Activated CD4-positive, alpha-beta T cell treated with anti-CD3 and anti-CD28 coated beads, Interleukin-2, Interleukin-6, amounts not matched to agents 100 ng/mL and 50 ng/mL, durations not matched to agents 16 hours and 8 hours (primary cell): Measurements from ENCODE around the gene NAV2.

ENCODE experiments used
- DNase-seq: peaks from one replicate; pipeline ENCODE4 v3.0.0-alpha.2; 2020

Gene NAV2

DNA sequence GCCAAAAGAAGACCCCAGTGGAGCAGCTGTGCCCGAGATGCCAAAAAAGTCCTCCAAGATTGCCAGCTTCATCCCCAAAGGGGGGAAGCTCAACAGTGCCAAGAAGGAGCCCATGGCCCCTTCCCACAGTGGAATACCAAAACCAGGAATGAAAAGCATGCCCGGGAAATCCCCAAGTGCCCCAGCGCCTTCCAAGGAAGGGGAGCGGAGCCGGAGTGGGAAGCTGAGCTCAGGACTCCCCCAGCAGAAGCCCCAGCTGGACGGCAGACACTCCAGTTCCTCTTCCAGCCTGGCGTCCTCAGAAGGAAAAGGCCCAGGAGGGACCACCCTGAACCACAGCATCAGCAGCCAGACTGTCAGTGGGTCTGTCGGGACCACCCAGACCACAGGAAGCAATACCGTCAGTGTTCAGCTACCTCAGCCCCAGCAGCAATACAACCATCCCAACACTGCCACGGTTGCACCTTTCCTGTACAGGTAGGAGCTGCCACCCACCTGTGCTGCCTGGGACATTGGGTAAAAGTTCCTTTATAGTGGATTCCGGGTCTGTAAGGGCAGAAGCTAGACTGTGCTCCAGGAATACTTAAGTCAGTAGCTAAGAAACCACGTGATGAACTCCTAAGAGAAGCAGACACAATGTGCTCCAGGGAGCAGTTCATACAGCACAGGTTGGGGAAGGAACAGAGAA is 221.3 kb downstream of the NAV2 start:
- DNase-seq = no peak

- no peak for DNase-seq
Measured at GRCh38 chr11:19934828-19935259, 222.2 kb downstream of the NAV2 start.

DNA sequence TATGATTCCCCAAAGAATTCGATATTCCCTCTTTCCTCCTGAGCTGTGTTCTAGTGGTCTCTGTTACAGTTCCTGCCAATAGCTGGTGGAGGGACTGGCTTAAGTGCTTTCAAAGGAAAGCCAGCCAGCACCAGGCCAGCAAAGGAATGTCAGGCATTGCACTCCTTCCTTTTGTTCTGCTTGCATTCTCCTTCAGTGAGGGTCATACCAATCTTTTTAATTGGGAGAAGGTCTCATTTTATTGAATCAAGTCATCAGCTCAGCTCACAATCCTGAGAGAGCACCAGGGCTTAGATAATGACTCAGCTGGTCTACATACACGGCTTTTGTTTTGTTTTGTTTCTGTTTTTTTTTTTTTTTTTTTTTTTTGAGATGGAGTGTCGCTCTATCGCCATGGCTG is 222.9 kb downstream of the NAV2 start:
- DNase-seq = no peak

GRCh38 chr11:19936461-19936860 is 223.8 kb downstream of the NAV2 start:
- DNase-seq = no peak

DNA sequence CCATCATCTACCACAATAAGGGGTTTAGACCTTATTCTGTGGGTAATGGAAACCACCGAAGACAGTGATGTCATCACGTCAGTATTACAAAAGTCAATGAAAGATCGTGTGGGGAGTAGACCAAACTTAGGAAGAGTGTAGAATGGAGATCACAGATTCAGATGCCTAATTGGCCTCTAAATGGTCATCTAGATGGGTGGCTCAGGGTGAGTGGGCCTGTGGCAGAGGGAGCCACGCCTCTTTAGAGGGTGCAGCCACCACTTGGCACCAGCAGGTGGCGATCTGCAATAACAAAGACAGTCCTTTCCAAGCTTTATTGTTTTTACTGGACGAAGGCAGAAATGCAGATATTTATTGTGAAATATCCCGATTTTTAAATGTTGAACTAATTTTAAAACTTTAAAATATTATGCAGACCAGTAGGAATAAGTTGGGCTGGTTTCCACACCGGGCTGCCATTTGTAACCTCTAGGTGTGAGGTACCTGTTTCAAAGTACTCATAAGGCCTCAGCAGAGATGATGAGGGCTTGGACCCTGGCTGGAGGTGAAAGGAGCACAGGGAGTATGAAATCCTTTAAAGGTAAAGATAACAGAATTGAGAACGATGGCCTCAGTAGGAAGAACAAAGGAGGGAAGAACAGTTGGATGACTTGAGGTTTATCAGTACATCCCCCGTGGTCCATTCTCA is 225.7 kb downstream of the NAV2 start:
- peak; percentile 63 for DNase-seq

GRCh38 chr11:19938866-19939265 is 226.2 kb downstream of the NAV2 start:
- DNase-seq = no peak

GRCh38 chr11:19939415-19939929 is 226.8 kb downstream of the NAV2 start:
- no peak for DNase-seq

DNA sequence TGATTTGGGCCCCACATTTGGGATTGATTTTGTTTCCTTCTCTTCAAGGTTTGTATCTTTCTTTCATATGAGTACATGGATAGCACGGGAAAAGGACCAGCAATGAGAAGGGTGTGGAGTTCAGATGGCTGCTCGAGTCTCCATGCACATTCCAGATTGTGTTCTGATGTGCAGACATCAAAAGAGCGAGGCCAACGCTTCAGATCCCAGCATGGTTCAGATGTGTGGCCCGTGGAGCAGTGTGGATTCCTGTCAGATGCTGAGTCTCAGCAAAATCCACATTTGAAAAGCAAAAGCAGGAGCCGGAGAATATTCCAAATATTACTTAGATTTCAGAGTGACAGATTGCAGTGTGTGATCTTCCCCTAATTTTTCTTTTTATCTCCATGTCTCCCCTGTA is 228.2 kb downstream of the NAV2 start:
- DNase-seq = no peak

- no peak for DNase-seq
Measured at GRCh38 chr11:19946681-19947080, 234.0 kb downstream of the NAV2 start.

DNA sequence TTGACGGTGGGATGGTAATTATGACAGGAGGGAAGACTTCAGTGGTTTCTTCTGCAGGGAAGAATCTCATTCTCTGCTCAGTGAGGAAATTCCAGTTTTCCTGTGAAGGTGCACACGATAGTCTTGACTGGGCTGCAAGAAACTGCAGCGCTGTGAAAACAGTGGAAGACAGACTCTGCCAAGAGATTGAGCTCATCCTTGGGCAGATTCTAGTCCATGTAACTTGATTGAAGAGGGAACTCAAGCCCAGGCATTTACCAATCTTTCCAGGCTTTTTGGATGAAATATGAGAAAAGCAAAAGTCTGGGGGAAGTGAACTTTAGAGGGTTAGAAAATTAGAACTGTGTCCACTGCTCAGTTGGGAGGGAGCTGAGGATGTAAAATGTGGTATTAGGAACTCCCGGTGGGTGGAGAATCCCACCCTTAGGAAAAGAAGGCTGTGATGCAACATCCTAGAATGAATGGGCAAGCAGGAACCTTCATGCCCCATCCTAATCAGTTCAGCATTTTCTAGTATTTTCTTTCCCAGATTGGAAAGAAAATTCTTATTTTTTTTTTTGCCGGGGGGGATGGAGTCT is 235.0 kb downstream of the NAV2 start:
- DNase-seq = no peak

DNA sequence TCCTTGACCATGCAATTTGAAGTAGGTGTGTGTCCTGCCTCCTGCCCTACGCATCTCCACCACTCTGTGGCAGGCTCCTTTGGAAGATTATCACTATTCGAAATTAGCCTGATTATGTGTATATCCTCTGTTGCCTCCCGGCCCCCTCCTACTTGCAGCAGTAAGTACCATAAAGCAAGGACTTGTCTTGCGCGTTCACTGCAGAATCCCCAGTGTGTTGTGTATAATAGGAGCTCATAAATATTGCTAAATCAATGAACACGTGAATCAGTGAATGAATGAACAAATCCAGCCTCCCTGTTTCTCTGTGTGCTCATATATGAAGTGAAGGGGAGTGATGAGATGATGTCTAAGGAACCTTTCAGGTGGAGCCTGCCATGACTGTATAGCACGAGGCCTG is 237.0 kb downstream of the NAV2 start:
- no peak for DNase-seq

DNA sequence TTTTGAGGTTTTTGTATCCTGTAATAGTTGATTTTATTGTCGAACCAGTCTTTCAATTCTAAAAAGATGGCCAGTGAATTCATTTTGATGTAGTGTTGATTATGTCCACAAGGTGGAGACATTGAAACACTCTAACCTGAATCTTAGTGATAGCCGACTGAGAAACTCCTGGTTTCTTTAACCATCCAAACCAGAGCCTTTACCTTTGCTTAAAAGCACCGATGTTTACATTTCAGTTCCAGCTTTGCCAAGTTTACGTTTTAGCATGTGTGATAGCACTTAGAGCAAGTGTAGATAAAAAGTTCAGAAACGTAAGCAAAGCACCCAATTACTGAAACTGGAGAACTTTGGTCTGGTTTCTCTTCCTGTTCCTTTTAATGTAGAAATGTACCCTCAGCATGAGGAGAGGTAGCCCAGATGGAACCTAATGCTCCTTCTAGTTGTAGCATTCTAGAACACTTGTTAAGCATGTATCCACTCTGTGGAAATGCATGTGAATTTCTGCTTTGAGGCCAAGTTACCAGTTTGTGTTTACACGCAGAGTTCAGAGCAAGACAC is 239.0 kb downstream of the NAV2 start:
- peak; percentile 70 for DNase-seq

DNA sequence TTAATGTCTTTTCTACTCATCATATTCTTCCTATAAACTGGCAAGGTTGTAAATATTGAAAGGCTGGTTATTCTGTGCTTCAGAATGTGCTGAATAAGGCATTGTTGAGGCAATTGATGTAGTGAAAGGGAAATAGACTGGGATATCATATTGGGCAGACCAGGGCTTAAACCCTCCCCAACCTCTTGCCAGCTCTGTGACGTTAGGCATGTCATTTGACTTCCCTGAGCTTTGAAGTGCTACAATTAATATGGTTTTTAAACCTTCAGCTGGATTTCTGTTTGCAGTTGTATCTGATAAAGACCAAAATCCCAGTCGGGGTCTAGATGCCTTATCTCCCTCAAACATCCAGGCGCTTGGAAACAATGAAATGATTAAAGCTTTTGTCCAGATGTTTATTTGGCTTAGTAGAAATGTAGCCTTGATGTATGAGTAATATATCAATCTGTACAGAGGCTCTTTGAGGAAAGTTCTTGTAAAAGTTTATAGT is 239.5 kb downstream of the NAV2 start:
- no peak for DNase-seq

GRCh38 chr11:19952911-19953310 is 240.3 kb downstream of the NAV2 start:
- DNase-seq = no peak

DNA sequence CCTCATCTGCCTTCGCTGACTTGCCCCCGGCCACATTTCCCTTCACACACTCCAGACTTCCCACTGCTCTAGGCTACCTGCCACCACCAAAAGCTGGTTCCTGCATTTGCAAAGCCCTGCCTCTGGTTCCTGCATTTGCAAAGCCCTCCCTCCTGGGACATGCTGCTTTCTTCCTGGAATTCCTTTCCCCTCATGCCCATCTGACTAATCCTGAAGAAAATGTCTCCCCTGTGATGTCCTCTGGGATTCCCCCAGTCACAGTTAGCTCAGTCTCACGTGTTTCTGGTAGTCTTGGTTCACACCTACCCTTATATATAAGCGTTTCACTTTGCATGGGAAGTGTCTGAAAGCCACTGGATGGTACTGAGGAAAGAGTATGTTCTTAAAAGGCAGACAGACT is 240.7 kb downstream of the NAV2 start:
- no peak for DNase-seq

- no peak for DNase-seq
Measured at GRCh38 chr11:19953909-19954308, 241.3 kb downstream of the NAV2 start.

DNA sequence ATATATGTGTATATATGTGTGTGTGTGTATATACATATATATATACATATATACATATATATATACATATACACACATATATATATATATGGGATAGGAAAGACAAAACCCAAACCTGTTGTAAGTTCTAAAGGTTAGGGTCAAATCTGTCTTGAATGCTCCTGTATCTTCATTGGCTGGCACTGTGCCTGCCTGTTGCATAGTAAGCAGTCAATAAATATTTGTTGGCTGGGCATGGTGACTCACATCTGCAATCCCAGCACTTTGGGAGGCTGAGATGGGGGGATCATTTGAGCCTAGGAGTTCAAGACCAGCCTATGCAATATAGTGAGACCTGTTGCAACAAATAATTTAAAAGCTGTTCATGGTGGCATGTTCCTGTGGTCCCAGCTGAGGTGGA is 242.3 kb downstream of the NAV2 start:
- no peak for DNase-seq

GRCh38 chr11:19955660-19956059 is 243.0 kb downstream of the NAV2 start:
- DNase-seq = no peak

DNA sequence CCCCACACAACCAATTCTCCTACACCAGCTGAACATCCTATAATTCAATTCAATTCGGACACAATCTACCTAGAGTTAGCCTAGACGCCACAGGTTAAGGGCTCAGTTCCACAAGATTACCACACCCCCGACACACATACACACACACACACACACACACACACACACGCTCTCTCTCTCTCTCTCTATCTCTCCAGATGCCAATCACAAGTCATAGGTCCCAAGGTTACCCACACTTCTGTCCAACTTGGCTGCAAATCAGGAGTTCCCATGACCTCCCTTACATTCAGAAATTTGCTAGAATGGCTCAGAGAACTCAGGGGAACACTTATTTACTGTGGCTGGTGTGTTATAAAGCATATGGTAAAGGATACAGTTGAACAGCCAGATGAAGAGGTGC is 243.6 kb downstream of the NAV2 start:
- no peak for DNase-seq

DNA sequence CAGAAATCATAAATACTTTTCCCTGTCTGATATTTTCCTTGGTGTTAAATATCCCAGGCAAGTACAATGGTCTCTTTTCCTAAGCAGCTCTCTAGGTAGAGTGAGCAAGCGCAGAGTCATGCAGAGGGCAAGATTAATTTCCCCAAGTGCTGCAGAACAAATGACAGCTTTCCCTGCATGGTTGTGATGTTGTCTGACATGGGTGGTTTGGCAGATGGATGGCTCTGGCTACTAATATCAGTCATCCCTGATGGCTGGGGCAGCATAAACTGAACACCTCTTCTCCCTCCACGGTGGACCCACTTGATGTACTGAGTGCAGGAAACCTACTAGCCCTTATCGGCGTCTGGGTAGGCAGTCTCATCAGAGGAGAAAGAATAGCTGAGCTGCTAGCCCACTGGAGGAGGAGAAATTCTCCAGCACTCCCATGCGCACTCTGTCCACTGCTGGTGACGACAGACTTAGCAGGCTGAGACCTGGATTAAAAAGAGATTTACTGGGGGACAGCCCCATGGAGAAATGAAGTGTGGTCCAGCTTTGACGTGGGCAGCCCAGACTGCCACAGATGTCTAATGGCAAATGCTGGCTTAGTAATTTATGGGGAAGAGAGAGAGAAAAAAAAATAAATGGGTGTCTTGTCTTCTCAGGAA is 244.8 kb downstream of the NAV2 start:
- DNase-seq = no peak

DNA sequence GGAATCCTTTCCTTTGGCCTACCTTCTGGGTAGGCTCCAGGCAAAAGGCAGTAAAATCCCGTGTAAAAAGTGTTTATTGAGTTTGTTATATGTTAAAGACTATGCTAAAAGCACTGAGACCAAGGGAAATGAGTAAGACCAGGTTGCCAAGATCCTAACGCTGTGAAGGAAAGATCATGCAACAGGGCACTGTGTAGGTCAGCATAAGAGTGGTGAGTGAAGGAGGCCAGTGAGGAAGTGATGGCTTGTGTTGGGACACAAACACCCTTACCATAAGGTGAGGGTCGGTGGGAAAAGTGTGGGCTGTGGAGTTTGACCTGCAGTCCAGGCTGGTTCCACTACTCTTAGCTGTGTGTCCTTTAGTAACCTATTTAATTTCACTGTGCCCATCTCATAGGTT is 245.6 kb downstream of the NAV2 start:
- no peak for DNase-seq

DNA sequence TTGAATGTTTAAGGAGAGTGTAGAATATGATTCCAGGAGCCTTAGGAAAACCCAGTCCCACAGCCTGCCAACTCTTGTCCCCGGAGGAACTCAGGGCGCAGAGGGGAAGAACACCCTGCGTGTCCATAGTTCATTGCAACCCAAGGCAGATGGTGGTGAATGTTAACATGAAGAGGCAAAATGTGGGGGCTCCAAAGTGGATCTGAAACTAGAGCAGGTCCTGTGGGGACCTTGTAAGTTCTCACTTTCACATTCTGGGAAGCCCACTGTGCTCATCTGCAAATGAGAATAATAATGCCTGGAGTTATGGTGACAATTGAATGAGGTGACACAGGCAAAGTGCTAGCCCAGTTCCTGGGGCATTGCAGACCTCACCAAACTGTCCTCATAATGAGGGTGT is 246.6 kb downstream of the NAV2 start:
- DNase-seq = no peak

DNA sequence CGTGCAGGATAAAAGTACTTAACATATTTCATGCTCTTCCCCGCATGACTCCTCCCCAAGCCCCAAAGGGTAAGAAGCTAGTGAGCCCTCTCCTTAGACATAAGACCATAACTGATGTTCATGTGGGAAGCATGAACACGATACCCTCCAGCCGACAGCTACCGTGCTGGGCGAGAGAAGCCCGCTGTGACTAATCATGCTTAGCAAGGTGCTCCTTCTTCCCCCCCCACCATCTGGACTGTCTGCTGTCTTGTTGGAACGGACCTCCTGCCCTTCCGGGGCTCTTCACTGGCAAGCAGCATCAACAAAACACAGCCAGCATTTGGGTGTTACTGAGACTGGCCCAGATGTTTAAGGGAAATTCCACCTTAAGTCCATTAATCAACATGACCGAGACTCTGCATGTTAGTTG is 247.0 kb downstream of the NAV2 start:
- no peak for DNase-seq
